HL-60 (cell line): ENCODE results near the gene GNRHR.

Experiments
- GABPA ChIP-seq: IDR thresholded peaks from 2 replicates; pipeline ENCODE4 v1.6.1; 2012; ENCODE audit warnings: low read depth
- POLR2AphosphoS5 ChIP-seq: IDR thresholded peaks from 2 replicates; pipeline ENCODE4 v1.6.1; 2012; ENCODE audit warnings: low read depth
- REST ChIP-seq: IDR thresholded peaks from 2 replicates; pipeline ENCODE4 v1.6.1; 2012; ENCODE audit warnings: low read depth; ENCODE audit not compliant: insufficient replicate concordance
- SPI1 ChIP-seq: IDR thresholded peaks from 2 replicates; pipeline ENCODE4 v1.6.1; 2012; ENCODE audit warnings: low read depth, mild to moderate bottlenecking, borderline replicate concordance
- TF ChIP-seq, protein P1 (sequence below): IDR thresholded peaks from one replicate; pipeline ENCODE4 v1.5.1; 2011; ENCODE audit warnings: low read length, control low read depth, inconsistent platforms; ENCODE audit not compliant: insufficient read depth

DNA sequence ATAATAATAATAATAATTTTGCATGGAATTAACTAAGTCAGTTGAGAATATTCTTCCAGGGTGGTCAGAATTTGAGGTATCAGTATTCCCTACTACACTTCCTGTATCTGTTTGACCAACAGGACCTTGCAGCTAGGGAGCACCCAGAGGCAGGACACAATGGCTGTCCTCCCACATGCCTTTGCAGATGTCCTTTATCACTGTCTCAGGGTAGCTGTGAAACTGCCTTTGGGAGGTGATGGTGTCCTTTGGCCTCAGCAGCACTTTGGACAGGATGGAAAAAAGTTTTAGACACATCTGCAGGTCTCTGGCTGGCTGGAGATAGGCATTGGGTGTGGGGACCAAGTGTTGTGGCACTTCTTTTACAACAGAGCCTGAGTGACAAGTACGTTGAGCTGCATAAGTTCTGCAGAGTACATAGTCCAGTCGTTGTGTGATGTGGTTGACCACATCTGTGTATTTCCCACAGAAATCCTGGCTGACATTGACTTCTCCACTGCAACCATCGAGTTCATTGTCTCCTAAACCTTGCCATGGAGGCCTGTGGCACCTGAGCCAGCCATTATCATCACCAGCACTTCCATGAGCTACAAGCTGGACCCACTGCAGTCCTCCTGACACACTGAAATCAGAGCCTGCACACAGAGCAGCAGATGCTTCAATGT, 34.1 kb downstream of the GNRHR start:
- TF ChIP-seq, protein P1, sequence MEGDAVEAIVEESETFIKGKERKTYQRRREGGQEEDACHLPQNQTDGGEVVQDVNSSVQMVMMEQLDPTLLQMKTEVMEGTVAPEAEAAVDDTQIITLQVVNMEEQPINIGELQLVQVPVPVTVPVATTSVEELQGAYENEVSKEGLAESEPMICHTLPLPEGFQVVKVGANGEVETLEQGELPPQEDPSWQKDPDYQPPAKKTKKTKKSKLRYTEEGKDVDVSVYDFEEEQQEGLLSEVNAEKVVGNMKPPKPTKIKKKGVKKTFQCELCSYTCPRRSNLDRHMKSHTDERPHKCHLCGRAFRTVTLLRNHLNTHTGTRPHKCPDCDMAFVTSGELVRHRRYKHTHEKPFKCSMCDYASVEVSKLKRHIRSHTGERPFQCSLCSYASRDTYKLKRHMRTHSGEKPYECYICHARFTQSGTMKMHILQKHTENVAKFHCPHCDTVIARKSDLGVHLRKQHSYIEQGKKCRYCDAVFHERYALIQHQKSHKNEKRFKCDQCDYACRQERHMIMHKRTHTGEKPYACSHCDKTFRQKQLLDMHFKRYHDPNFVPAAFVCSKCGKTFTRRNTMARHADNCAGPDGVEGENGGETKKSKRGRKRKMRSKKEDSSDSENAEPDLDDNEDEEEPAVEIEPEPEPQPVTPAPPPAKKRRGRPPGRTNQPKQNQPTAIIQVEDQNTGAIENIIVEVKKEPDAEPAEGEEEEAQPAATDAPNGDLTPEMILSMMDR, result no peak
- no peak for TF ChIP-seq GABPA
- TF ChIP-seq POLR2AphosphoS5, result no peak
- no peak for TF ChIP-seq REST
- no peak for TF ChIP-seq SPI1
